HG03354 (cell line): ENCODE measurements around the gene THAP4.

Experiments used
- ATAC-seq: cut with Tn5 transposase; IDR thresholded peaks from one replicate; pipeline ENCODE4 v1.9.1; 2021; ENCODE audit warnings: mild to moderate bottlenecking; ENCODE audit not compliant: unreplicated experiment, poor library complexity, severe bottlenecking

THAP4 gene

DNA sequence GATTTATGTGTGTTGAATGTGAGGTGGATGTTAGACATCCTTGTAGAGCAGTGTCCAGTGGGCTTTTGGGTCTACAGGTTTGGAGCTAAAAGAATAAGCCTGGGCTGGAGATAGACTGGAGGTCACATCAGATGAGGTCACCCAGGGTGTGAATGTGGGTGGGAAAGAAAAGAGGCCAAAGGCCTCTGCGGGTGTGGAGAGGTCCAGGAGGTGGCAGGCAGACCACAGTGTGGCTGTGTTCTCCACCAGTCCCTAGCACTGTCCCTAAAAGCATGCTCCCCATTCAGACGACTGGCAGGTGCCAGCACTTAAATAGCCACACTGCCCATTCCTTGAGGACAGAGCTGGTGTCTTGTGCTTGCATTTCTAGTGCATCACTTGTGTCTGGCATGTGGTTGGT is 4.7 kb upstream of the THAP4 start:
- ATAC-seq = no peak

DNA sequence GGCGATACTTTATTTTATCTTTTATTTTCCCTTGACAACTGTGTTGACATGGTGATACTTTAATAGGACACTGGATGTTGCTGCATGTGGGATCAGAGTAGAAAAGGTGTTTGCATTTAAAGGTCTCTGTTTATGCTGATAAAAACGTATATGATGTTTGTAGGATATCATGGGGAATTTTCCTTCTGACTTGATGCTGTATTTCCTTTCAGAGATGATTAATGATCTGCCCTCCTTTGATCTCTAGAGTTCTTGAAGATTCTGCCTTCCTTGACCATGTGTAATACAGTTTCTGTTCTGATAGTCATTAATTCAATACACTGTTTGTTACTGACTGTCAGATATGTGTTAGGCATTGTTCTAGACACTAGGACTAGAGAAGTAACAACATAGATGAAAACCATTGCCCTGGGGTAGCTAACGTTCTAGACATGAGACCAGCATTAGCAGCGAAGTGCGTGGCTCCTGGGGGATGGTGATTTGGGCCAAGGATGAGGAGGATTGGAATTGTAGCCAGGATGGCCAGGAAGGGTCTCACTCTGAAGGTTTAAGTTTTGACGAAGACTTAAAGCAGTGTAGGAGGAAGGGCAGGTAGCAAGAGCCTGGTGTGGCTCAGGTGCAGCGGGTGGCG is 3.3 kb upstream of the THAP4 start:
- ATAC-seq = no peak

DNA sequence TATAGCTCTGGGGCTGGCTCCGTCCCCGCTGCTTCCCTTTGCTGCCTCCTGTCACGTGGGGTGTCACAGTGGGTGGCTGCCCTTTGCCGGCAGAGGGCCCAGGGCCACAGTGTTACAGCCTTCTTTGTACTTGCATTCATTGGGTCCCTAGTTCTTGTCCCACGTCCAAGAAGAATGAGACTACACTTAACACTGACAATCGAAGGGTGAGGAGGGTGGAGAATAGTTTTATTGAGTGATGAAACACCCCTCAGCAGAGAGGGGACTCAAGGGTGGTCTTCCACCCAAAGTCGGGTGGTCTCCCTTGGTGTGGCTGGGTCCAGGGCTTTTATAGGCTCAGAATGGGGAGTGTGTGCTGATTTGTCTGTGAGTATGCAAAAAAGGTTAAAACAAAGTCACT is 2.4 kb upstream of the THAP4 start:
- no peak for ATAC-seq

DNA sequence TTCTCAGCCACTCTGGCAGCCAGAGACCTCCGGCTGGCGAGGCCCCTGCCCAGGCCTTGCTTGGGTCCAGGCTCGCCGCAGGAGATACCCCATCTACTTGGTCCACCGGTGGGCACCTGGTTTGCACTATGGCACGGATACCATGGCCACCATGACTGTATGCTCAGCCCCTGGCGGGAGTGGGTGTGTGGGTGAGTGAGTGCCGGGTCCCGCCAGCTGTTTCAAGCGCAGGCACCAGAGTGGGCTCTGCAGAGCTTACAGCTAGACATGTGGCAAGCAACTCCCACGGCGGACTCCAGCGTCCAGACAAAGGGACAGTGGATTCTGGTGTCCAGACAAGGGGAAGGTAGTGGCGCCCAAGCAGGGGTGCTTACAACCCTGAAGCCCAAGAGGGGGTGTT is 2.0 kb upstream of the THAP4 start:
- no peak for ATAC-seq

DNA sequence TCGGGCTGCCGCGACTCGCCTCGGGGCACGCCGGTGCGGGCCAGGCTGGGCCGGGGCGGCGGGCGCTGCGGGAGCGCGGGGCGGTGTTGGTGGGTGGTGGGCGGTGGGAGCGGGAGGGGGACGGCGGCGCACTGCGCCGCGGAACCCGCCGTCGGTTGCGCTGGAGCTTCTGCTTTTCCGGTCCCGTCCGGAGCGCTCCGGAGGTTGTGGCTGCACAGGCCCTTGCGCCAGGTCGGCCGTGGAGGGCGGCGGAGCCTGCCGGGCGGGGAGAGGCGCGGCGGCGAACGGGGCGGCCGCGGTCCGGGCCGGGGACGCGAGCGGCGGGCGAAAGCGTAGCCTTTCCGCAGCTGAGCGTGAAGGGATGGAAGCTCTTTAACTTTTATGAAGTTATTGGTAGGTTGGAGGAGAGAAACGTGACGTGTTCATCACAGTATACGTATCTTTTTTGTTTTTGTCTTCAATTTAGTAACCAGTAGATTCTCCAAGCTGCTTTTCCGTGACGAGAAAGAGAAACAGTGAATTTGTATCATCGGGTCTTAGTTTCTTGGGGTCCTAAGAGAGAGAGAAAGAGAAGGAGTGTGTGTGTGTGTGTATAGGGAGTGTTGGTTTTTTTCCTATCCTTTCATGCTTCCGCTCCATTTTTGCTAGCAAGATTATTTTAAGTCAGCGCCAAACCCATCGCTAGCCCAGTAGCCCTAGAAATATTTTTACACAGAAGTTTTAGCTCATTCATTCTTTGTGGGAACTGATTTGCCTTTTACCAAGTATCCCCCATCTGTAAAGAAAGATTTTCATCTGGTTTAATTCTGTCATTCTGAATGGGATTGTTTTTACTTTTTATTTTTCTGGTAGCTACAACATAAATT is 1.1 kb upstream of the THAP4 start:
- ATAC-seq = peak; percentile 27

DNA sequence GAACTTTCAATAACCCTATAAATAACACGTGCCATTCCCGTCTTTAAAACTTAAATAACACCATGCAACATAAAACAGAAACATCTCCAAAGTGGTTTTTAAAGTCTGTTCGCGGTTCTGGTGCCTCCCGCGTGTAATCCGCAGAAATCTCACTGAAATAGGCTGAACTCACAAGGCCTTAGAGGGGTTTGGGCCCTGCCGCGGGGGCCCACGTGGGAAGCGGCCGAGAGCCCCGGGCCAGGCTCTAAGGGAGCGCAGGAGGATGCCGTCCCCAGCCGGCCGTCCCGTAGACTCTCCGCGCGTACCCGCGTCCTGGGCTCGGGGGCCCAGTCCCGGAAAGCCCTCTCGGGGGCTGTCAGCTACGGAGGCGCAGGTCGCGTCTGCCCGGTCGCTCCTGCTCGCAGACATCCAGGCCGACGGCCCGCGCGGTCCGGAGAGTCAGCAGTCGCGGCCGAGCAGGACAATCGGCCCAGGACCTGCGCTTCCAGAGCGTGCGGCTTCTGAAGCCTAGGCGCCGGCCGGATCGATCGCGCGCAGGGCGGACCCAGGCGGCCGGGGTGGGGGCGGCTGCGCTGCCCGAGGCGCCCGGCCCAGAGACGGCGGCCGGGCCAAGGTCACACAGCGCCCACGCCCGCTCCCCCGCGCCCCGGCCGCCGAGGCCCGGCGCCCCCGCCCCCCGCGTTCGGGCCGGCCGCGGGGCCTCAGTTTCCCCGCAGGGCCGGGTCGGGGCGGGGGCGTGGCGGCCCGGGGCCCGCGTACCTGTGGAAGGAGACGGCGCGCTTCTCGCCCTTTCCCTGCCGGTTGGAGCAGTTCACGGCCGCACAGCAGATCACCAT is 558 bp downstream of the THAP4 start:
- ATAC-seq = peak; percentile 32

DNA sequence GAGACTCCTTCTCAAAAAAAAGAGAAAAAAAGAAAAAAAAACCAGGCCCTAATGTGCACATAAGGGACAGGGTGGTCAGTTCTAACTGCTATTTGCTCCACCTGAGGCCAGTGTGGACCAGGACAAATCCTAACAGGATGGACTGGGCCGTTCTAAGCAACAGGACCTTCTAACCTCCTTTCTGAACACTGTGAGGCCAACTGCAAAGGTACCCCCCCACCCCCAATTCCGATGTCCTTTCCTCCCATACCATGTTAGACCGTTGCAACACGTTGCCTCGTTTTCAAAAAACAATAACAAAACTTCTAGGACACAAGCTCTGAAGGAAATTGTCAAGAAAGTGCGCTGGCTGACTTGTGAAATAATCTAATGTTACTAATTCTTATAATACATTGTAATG is 1.2 kb downstream of the THAP4 start:
- no peak for ATAC-seq

DNA sequence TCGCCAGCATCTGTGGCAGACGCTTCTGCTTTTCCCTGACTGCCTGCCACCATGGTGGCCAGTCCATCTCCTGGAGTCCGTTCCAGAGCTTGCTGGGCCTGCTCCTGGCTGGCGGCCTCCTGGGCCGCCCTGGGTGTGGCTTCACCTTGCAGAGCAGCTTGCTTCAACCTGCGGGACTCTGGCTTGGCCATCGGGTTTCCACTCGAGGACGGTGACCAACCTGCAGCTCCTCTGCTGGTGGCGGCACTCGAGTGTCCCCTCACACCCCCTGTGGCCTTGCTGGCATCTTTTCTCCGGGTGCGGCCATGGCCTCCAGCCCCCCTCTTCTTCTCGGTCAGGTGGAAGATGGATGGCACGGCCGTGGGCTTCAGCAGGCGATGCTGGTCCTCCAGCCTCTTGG is 3.4 kb downstream of the THAP4 start:
- no peak for ATAC-seq

DNA sequence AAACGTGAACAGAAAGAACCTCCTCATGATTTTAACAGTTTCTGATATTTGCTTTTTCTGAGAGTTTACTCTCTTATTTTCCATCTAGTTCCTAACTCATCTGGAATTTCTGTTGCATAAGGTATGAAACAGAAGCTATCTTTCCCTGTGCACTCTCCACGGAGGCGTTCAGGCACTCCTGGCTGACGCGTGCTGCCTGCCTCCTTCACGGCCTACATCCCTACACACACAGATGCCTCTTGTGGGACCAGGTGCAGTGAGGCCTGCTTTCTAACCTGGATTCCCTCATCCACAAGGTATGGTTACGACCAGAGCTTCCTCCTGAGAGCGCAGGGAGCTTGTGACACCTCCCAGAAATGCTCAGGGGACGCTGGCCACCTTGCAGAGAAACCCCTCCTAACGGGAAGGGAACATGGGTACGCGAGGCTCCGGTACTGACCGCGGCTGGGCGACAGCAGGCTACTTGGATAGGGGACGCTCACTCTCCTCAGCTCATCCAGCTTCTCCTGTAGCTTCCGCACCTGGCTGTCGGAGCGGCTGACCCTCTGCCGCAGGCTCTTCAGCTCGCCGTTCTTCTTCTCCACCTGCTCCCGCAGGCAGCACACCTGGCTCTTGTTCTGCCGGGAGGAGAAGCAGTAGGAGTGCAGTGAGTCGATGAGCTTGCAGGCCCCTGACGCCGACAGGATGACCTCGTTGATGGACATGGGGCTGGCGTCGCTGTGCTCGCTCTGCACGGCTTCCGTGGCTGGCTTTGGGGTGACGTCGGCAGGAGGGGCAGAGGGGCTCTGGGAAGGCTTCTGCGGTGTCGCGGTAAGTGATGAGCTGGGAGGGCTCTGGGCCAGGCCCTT is 4.3 kb downstream of the THAP4 start:
- ATAC-seq = no peak

DNA sequence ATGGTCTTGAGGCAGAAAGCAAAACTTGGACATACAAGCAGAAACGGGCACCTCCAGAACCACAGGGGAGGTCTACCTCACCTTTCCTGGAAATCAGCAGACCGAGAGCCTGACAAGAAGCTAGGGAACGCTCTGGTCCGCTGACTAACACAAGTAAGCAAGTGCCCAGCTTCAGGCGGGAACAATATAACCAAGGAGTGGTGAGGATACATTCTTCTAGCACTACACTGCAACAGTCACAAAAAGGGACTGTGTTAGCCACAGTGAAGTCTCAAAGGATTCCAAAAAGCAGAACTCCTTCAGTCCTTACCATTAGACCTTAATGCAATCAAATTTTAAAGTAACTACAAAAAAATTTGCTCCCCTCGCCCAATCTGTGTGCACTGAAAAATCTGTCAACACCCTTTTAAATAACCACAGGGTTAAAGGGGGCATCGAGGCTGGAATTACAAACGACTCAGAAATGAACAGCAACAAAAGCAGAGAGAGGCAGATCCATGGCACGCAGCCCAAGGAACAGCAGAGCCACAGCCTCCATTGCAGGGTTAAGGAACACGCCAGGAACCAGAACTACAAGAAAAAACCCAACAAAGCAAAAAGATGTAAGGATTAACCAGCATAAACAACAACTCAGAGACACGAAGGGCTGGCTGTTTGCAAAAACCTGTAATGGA is 7.1 kb downstream of the THAP4 start:
- ATAC-seq = no peak

DNA sequence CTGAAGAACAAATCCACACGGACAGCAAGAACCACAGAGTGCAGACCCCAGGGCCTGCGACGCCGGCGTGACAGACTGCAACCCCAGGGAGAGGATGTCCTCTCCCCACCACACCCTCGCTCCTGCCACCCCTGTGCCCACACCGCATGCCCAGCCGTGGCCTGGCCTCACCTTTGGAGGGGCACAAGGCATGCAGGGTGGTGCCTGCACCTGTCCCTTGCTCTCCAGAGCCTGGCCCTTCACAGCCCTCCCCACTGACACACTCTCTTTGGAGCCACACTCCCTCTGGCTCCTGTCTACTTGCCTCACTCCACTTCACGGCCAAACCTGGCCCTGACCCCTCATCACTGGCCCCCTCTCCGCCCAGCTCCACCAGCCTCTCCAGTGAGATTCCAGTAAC is 9.3 kb downstream of the THAP4 start:
- ATAC-seq = no peak

DNA sequence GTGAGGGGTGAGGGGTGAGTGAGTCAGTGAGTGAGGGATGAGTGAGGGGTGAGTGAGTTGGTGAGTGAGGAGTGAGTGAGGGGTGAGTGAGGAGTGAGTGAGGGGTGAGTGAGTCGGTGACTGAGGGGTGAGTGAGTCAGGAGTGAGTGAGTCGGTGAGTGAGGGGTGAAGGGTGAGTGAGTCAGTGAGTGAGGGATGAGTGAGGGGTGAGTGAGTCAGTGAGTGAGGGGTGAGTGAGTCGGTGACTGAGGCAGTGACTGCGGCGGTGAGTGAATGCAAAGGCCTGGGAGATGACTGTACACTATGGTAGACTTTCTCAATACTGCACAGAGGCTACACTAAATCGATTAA is 16.6 kb downstream of the THAP4 start:
- ATAC-seq = no peak

DNA sequence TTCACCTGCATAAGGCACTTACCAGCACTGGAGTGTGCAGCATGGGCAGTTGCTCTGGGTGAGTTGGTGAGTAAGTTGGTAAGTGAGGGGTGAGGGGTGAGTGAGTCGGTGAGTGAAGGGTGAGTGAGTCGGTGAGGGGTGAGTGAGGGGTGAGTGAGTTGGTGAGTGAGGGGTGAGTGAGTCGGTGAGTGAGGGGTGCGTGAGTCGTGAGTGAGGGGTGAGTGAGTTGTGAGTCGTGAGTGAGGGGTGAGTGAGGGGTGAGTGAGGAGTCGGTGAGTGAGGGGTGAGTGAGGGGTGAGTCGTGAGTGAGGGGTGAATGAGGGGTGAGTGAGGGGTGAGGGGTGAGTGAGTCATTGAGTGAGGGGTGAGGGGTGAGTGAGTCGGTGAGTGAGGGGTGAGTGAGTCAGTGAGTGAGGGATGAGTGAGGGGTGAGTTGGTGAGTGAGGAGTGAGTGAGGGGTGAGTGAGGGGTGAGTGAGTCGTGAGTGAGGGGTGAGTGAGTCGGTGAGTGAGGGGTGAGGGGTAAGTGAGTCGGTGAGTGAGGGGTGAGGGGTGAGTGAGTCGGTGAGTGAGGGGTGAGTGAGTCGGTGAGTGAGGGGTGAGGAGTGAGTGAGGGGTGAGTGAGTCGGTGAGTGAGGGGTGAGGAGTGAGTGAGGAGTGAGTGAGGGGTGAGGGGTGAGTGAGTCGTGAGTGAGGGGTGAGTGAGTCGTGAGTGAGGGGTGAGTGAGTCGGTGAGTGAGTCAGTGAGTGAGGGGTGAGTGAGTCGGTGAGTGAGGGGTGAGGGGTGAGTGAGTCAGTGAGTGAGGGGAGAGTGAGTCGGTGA is 17.1 kb downstream of the THAP4 start:
- ATAC-seq = no peak

DNA sequence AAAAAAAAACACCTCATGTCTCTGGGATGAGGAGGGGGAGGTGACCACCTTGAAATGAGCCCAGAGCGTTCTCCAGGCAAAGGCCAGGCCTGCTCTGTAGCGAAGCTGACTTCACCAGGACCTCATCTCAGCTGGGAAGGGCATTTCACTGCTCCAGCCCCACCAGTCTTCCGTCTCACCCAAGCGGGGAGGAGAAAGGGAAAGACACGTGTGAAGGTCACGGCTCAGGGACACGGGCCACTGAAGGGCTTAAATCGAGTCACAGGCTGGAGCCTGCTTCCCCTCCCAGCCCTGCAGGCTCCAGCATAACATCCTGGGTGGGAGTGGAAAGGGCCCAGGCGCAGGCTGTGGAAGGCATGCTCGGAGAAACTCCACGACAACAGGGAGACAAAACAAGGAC is 18.1 kb downstream of the THAP4 start:
- no peak for ATAC-seq

DNA sequence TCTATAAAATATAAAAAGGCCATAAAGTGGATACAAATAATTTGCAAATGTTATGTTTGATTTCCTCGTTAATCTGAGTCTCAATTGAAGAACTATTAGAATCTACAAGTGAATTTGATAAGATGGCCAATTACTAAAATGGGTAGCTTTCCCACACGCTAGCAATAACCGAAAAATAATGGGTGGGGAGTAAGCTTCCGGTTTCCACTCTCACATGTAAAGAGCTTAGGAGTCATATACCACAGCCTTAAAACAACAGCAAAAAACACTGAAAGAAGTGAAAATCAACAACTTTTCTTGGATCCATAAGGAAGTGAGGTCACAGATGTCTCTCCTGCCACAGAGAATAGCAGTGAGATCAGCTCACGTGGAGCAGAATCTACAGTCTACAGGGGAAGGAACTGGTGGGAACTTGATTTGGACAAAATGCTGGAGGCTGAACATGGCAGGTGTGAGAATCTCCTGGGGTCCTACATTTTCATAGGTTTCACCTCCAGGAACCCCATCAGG is 18.6 kb downstream of the THAP4 start:
- no peak for ATAC-seq

DNA sequence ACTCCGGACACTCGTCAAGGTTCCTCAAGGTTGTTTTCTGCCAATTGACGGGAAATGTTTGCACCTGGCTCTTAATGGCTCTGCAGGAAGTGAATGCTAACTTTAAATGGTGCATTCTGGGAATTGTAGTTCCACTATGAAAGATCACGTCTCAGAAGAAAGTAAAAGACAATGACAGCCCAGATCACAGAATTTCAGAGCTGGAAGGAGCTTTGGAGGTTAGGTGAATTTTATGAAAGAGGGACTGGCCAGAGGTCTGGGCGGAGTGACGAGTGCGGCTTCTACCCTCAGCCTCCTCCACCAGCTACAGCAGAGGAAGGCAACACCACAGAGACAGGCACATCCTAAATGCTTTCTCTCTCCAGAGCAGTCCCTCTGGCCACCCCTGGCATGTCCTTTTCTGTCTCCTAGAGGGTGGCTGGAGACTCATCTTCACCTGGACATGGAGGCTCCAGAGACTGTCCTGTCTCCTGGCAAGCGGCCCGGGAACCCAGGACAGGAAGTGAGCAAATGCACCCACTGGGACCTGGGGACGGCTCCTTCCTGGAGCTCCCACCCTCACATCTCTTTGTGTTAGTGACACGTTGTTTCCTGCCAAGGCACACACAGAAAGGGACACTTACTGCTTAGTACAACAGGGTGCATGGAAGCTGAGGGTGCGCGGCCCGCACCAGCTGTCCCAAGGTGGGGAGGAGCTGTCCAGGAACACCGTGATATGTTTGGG is 19.4 kb downstream of the THAP4 start:
- ATAC-seq = peak; percentile 69

DNA sequence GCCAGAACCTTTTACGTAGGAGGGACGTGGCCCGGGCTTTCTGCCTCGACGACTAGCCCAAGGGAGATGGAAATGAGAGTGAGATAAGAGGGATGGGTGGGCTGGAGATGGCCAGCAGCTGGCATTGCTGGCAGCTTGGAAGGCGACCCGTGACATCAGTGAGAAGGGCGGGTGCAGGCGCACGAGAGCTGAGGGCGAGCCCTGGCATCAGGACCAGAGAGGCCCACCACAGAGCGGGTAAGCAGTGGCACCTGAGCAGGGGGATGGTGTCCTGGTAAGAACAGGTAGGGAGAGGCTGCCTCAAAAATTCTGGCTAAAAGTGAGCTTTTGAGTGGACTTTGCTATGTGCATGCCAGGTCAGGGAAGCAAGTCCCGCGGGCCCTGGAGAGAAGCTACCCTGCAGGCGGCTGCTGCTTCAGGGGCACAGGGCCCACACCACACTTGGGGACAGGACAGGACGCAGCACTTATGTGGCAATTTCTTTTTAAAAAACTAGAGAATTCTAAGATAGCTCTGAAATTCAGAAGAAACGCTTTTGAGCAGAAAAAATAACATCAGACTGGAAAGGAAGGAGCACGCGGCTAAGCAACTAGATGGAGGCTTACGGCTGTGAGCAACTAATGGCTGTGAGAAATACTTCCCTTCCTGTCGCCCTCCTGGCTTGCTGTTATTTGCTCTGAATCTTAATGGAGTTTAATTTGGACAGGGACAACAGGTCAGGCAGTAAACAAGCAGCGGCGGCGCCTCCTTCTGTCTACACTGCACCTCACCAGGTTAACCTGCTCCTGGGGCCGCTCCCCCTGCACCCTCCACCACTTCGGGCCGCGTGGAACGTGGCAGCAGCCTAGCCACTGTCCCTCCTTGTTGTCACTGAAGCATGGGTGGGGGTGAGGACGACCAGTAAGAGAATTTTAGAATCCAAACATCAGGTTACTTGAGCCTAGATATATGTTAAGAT is 20.5 kb downstream of the THAP4 start:
- no peak for ATAC-seq
